HG03103 (cell line): ENCODE results near the gene MAP6D1.

Experiments
- ATAC-seq: cut with Tn5 transposase; IDR thresholded peaks from one replicate; pipeline ENCODE4 v1.9.1; 2021; ENCODE audit warnings: low read depth; ENCODE audit not compliant: unreplicated experiment

The MAP6D1 gene

GRCh38 chr3:183766107-183766506, 59.3 kb downstream of the MAP6D1 start:
- no peak for ATAC-seq
